Activated T-helper 1 cell treated with anti-CD3 and anti-CD28 coated beads, Interleukin-12 subunit alpha, Interleukin-12 subunit beta, Interleukin-2, Interleukin-4 antibody, amounts not matched to agents 30 ng/mL and 10 ng/mL and 1 ng/mL, durations not matched to agents 14 hours and 24 hours and 36 hours (primary cell): ENCODE results near the gene RHEB. TPM values are rescaled to one million over a fixed set of nuclear protein-coding genes. Genes with fewer than 3 reads are reported as not detected.

Experiments used
- DNase-seq: peaks from one replicate; pipeline ENCODE4 v3.0.0; 2021; ENCODE audit warnings: low spot score
- H3K27ac Mint-ChIP-seq: one replicate; pipeline ENCODE4 v1.8.0; 2021; ENCODE audit warnings: mild to moderate bottlenecking, mixed read lengths
- H3K27me3 Mint-ChIP-seq: one replicate; pipeline ENCODE4 v1.8.0; 2022; ENCODE audit warnings: mild to moderate bottlenecking, moderate library complexity, mixed read lengths; ENCODE audit not compliant: insufficient read depth
- H3K36me3 Mint-ChIP-seq: one replicate; pipeline ENCODE4 v1.8.0; 2021; ENCODE audit warnings: low read depth, mixed read lengths
- H3K4me1 Mint-ChIP-seq: one replicate; pipeline ENCODE4 v1.8.0; 2021; ENCODE audit warnings: low read depth, mixed read lengths
- H3K4me3 Mint-ChIP-seq: one replicate; pipeline ENCODE4 v1.8.0; 2021; ENCODE audit warnings: mild to moderate bottlenecking, moderate library complexity, mixed read lengths
- H3K9me3 Mint-ChIP-seq: one replicate; pipeline ENCODE4 v1.8.0; 2021; ENCODE audit warnings: mixed read lengths
- intact Hi-C: fragments of 100-400 bp; cut with micrococcal nuclease; formaldehyde crosslinking; loops from one replicate; pipeline ENCODE4 v1.15.1; 2024
- total RNA-seq: library from RNA; stranded (reverse); gene quantifications from 2 replicates; pipeline ENCODE4 v1.2.3, GENCODE V29; 2022

The RHEB gene
- total RNA-seq, 1 donor from 2014 or later, result 65.5 TPM

DNA sequence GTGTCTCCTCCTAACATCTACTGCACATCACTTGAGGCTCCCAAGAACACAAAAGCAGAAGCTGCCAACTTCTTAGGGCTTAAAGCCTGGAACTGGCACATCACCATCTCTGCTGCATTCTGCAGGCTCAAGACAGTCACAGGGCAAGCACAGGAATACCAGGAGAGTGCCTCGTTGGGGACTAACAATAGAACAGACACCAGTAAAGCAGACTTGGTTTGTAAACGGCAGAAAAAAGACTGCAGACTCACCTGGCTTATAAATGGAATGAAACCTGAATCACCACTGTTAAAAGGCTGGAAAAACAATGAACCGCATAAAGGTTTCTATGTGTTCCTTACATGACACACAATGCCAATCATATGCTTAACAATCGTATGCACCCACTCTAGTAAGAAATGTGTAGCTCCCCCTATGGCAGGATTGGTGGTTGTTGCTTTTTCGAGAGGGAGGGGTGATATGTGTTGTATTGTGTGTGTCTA lies 12.8 kb downstream of the RHEB start:
- intact Hi-C loops, result no loop called here
- Mint-ChIP-seq H3K27ac (no peak overlapping the region), H3K27me3 (no peaks in the 10 kb centered on the region), H3K36me3 (peaks cover 2% of the 10 kb centered on the region), H3K4me3 (no peak overlapping the region), H3K4me1 (peaks cover 40% of the 10 kb centered on the region), H3K9me3 (no peaks in the 10 kb centered on the region)
- no peak for DNase-seq

DNA sequence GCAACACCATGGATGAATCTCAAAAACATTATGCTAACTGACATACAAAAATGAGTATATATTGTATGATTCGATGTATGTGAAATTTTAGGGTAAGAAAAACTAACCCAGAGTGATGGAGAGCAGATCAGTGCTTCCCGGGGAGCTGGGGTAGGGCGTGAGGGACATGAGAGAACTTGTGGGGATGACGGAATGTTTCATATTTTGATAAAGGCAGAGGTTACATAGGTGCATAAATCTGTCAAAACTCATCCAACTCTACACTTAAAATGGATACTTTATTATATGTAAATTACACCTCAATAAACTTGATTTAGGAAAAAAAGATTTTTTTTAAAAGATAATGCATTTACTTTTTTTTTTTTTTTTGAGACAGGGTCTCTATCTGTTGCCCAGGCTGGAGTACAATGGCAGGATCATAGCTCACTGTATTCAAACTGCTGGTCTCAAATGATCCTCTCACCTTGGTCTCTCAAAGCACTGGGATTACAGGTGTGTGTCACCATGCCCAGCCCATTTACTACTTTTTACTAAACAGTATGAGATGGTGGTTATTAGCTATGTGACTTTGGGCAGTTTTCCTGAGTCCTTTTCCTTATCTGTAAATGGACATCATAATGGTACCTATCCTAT lies 13.7 kb downstream of the RHEB start:
- Mint-ChIP-seq H3K4me1 (peaks cover 40% of the 10 kb centered on the region), H3K36me3 (peaks cover 2% of the 10 kb centered on the region), H3K9me3 (no peaks in the 10 kb centered on the region), H3K27ac (no peak overlapping the region), H3K27me3 (no peaks in the 10 kb centered on the region), H3K4me3 (no peak overlapping the region)
- intact Hi-C loops, result no loop called here
- no peak for DNase-seq

GRCh38 chr7:151505433-151505832 lies 14.3 kb downstream of the RHEB start:
- DNase-seq, result no peak
- peaks cover 40% of the 10 kb centered on the region for H3K4me1 Mint-ChIP-seq

DNA sequence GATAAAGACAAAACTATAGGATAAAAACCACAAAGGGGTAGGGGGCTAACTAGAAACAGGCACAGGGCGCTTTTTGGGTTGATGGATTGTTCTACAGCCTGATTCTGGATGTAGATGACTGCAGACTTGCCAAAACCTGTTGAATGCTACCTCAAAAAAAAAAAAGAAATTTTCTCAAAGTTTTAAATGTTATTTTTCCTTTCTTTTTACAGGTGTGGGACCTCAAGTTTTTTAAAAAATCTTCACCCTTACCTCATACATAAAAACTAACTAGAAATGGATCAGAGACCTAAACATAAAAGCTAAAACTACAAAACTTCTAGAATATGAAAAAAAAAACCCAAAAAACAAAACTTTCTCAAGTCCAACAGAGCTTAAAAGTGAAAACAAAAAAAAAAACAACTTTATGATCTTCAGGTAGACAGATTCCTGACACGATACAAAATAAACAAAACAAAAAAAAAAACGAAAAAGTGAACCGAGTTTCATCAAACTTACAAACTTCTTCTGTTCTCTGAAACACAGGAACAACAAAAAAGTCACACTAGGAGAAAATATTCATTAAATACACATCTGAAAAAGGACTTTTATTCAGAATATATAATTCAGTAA lies 14.9 kb downstream of the RHEB start:
- no peak overlapping the region for H3K4me3 Mint-ChIP-seq
- no peak overlapping the region for H3K27ac Mint-ChIP-seq
- intact Hi-C loops, result no loop called here
- H3K36me3 Mint-ChIP-seq, result peaks cover 2% of the 10 kb centered on the region
- H3K9me3 Mint-ChIP-seq, result no peaks in the 10 kb centered on the region
- no peak for DNase-seq
- H3K4me1 Mint-ChIP-seq, result peaks cover 40% of the 10 kb centered on the region
- no peaks in the 10 kb centered on the region for H3K27me3 Mint-ChIP-seq

More at GRCh38 chr7:151505433-151505832, 14.3 kb downstream of the RHEB start:
- intact Hi-C loops, result no loop called here
- no peaks in the 10 kb centered on the region for H3K27me3 Mint-ChIP-seq
- H3K36me3 Mint-ChIP-seq, result peaks cover 2% of the 10 kb centered on the region
- H3K9me3 Mint-ChIP-seq, result no peaks in the 10 kb centered on the region
- H3K27ac Mint-ChIP-seq, result no peak overlapping the region
- no peak overlapping the region for H3K4me3 Mint-ChIP-seq

DNA sequence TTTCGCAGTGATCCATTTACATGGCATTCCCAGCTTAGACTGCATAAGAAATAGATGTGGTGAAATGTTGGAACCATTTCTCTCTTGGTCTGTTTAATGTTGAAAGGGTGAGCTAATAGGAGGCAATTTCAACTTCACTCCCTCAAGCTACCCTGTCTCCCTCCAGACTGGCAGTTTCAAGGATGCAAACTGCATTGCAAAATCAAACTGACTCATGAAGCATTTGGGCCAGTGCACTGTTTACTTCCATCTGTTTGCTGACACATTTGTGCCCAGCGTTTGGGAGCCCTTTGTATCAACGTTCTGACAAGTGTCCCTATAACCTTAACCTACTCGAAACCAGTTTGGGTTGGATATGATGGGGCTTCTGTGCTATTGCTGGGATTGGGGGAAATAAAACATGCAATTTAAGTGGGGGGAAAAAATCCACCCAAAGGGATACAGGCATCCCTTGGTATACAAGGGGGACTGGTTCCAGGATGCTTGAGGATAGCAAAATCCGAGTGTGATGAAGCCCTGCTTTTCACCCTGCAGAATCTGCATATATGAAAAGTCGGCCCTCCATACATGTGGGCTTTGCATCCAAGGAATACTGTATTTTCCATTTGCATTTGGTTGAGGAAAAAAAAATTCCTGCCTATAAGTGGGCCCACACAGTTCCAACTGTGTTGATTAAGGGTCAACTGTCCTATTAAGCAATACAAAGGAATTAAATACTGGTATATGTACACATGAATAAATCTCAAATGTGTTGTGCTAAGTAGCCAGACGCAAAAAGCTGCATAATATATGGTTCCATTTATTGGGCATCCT lies 15.6 kb downstream of the RHEB start:
- intact Hi-C loops, result no loop called here
- no peaks in the 10 kb centered on the region for H3K27me3 Mint-ChIP-seq
- no peak overlapping the region for H3K27ac Mint-ChIP-seq
- H3K4me1 Mint-ChIP-seq, result peaks cover 41% of the 10 kb centered on the region
- peaks cover 2% of the 10 kb centered on the region for H3K36me3 Mint-ChIP-seq
- no peak for DNase-seq
- H3K9me3 Mint-ChIP-seq, result no peaks in the 10 kb centered on the region
- no peak overlapping the region for H3K4me3 Mint-ChIP-seq

GRCh38 chr7:151501676-151502075 lies 18.0 kb downstream of the RHEB start:
- no peak for DNase-seq
- Mint-ChIP-seq H3K4me1 (peaks cover 46% of the 10 kb centered on the region), H3K9me3 (no peaks in the 10 kb centered on the region), H3K4me3 (no peak overlapping the region), H3K36me3 (peaks cover 8% of the 10 kb centered on the region), H3K27ac (no peak overlapping the region), H3K27me3 (no peaks in the 10 kb centered on the region)
- intact Hi-C loops, result no loop called here

DNA sequence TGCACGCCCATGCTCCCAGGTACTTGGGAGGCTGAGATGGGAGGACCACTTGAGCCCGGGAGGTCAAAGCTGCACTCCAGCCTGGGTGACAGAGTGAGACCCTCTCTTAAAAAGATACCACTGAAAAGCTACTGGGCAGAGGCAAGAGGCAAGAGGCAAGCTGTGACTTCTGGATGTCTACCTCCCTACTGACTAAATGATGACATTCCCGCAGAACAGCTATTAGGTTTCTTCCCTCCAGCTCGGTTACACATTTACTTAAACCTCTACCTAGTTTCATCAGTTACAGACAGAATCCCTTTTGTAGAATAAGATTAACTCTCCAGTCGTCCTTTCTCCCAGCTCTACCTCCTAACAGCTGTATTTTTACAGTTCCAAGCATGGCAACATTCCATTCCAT lies 21.2 kb downstream of the RHEB start:
- H3K4me1 Mint-ChIP-seq, result peaks cover 49% of the 10 kb centered on the region
- H3K27ac Mint-ChIP-seq, result no peak overlapping the region
- H3K9me3 Mint-ChIP-seq, result no peaks in the 10 kb centered on the region
- H3K4me3 Mint-ChIP-seq, result no peak overlapping the region
- H3K36me3 Mint-ChIP-seq, result peaks cover 7% of the 10 kb centered on the region
- intact Hi-C loops, result no loop called here
- no peaks in the 10 kb centered on the region for H3K27me3 Mint-ChIP-seq
- no peak for DNase-seq

DNA sequence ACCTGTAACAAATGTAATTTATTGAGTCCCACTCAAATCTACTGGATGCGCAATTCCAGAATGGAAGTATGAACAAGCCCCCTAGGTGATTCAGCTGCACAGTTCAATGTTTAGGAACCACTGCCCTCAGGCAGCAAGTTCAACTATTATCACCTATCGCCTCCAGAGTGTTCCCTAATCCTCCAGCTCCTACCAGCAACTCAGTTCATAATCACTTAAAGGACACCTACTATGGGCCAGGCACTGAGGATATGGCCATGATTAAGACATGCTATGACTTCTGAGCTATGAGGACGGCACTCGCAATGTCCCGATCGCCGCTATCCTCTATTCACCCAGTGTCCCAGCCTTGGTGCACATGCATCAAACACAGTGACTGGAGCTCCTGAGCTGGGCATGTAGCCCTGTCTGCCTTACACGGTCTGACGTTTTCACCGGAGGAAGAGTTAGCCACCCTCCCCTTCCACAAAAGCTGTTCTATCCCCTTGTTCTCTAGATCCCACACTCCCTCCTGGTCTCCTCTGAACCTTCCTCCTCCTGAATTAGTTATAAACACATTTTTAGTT lies 22.3 kb downstream of the RHEB start:
- intact Hi-C loops, result no loop called here
- H3K4me1 Mint-ChIP-seq, result peaks cover 54% of the 10 kb centered on the region
- H3K36me3 Mint-ChIP-seq, result peaks cover 9% of the 10 kb centered on the region
- no peak overlapping the region for H3K27ac Mint-ChIP-seq
- H3K4me3 Mint-ChIP-seq, result no peak overlapping the region
- no peaks in the 10 kb centered on the region for H3K9me3 Mint-ChIP-seq
- H3K27me3 Mint-ChIP-seq, result no peaks in the 10 kb centered on the region
- DNase-seq, result no peak

GRCh38 chr7:151495360-151495759 lies 24.3 kb downstream of the RHEB start:
- H3K4me3 Mint-ChIP-seq, result no peak overlapping the region
- intact Hi-C loops, result no loop called here
- H3K9me3 Mint-ChIP-seq, result no peaks in the 10 kb centered on the region
- H3K27ac Mint-ChIP-seq, result no peak overlapping the region
- peaks cover 53% of the 10 kb centered on the region for H3K4me1 Mint-ChIP-seq
- DNase-seq, result no peak
- peaks cover 11% of the 10 kb centered on the region for H3K36me3 Mint-ChIP-seq
- H3K27me3 Mint-ChIP-seq, result no peaks in the 10 kb centered on the region

GRCh38 chr7:151494298-151495284 lies 25.1 kb downstream of the RHEB start:
- DNase-seq, result no peak
- Mint-ChIP-seq H3K27me3 (no peaks in the 10 kb centered on the region), H3K9me3 (no peaks in the 10 kb centered on the region), H3K36me3 (peaks cover 13% of the 10 kb centered on the region), H3K4me3 (no peak overlapping the region), H3K27ac (no peak overlapping the region), H3K4me1 (peaks cover 45% of the 10 kb centered on the region)
- intact Hi-C loops, result no loop called here

GRCh38 chr7:151493083-151493482 lies 26.6 kb downstream of the RHEB start:
- Mint-ChIP-seq H3K4me3 (no peak overlapping the region), H3K9me3 (no peaks in the 10 kb centered on the region), H3K27ac (no peak overlapping the region), H3K36me3 (peaks cover 23% of the 10 kb centered on the region), H3K4me1 (peaks cover 35% of the 10 kb centered on the region), H3K27me3 (no peaks in the 10 kb centered on the region)
- DNase-seq, result no peak
- intact Hi-C loops, result no loop called here

- H3K27ac Mint-ChIP-seq, result no peak overlapping the region
- no peaks in the 10 kb centered on the region for H3K9me3 Mint-ChIP-seq
- H3K36me3 Mint-ChIP-seq, result peaks cover 23% of the 10 kb centered on the region
- peaks cover 24% of the 10 kb centered on the region for H3K4me1 Mint-ChIP-seq
- no peaks in the 10 kb centered on the region for H3K27me3 Mint-ChIP-seq
- intact Hi-C loops, result no loop called here
- DNase-seq, result no peak
- no peak overlapping the region for H3K4me3 Mint-ChIP-seq
These were observed 27.8 kb downstream of the RHEB start for GRCh38 chr7:151491859-151492258.
